Tibial nerve (tissue), 3 donors: Measurements from ENCODE around the gene SLC15A5.

ENCODE experiments used
- CTCF ChIP-seq, 5 experiments: fragments of 200-600 bp in 3 of 5; fragments of 450-650 bp in 2 of 5; sonication (generic) in 3 of 5; IDR thresholded peaks; one replicate each; pipeline ENCODE4 v1.5.1; 2016 to 2019; ENCODE audit warnings: antibody characterized with exemption in 5 of 5, mild to moderate bottlenecking in 3 of 5, moderate library complexity in 2 of 5
- POLR2A ChIP-seq, 2 donors: fragments of 450-650 bp; IDR thresholded peaks; one replicate each; pipeline ENCODE4 v1.6.1; 2017; ENCODE audit warnings: antibody characterized with exemption in 2 of 2, mild to moderate bottlenecking in 2 of 2, moderate library complexity in 2 of 2

DNA sequence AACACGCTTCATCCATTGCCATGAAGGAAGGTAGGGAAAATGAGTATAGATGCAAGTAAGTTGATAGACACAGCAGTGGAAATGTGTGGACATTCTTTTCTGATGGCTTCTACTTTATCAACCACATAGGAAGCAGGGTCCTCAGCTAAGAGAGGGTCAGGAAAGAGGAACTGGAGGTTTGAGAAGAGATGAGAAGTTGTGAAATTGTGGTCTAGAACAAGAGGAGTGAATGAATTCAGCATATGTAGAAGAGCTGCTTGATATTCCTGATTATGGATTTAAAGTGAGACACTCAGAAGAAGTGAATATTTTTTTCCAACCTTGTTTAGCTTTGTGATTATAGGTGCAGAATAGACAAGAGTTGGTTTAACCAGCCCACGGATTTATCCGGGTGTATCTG lies 128.5 kb downstream of the SLC15A5 start:
- TF ChIP-seq CTCF (IDR thresholded peaks at IDR 0.05) = no peak
- TF ChIP-seq POLR2A (IDR thresholded peaks at IDR 0.05) = no peak
